Peyer's patch (tissue), 4 donors: Measurements from ENCODE around the gene SLAMF8.

Experiments used
- POLR2A ChIP-seq, 2 donors: fragments of 450-650 bp; IDR thresholded peaks; one replicate each; pipeline ENCODE4 v1.5.1; 2017; ENCODE audit warnings: antibody characterized with exemption in 2 of 2, mild to moderate bottlenecking in 2 of 2, moderate library complexity in 2 of 2
- TF ChIP-seq, protein P1 (sequence below), 6 experiments: fragments of 450-650 bp in 4 of 6; fragments of 200-600 bp in 2 of 6; sonication (generic) in 1 of 6; IDR thresholded peaks; one replicate each; pipeline ENCODE4 v1.5.1; 2017 to 2019; ENCODE audit warnings: antibody characterized with exemption in 6 of 6, mild to moderate bottlenecking in 3 of 6, moderate library complexity in 1 of 6

DNA sequence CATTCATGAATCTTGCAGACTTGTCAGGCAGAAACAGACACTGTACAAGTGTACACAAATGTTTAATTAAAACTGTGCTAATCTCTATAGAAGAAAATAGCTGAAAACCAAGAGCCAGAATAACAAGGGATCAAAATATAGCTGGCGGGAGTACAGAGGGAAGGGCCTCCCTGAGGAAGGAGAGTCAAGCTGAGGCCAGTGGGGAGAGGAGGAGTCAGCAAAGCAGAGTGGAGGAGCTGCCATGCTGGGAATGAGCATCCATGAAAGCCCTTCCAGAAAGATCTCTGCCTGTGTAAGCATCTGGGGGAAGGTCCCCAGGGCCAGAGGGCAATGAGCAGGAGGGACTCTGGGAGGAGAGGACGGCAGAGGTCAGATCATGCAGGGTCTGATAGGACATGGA lies 15.1 kb downstream of the SLAMF8 start:
- TF ChIP-seq, protein P1, sequence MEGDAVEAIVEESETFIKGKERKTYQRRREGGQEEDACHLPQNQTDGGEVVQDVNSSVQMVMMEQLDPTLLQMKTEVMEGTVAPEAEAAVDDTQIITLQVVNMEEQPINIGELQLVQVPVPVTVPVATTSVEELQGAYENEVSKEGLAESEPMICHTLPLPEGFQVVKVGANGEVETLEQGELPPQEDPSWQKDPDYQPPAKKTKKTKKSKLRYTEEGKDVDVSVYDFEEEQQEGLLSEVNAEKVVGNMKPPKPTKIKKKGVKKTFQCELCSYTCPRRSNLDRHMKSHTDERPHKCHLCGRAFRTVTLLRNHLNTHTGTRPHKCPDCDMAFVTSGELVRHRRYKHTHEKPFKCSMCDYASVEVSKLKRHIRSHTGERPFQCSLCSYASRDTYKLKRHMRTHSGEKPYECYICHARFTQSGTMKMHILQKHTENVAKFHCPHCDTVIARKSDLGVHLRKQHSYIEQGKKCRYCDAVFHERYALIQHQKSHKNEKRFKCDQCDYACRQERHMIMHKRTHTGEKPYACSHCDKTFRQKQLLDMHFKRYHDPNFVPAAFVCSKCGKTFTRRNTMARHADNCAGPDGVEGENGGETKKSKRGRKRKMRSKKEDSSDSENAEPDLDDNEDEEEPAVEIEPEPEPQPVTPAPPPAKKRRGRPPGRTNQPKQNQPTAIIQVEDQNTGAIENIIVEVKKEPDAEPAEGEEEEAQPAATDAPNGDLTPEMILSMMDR (IDR thresholded peaks at IDR 0.05): no peak
- TF ChIP-seq POLR2A (IDR thresholded peaks at IDR 0.05): no peak
